HepG2 (cell line): ENCODE data around the gene SPSB2. TPM values are rescaled to one million over a fixed set of nuclear protein-coding genes. Genes with fewer than 3 reads are reported as not detected.

Experiments used
- CEBPZ ChIP-seq: IDR thresholded peaks from 2 replicates; pipeline ENCODE4 v1.6.1; 2012; ENCODE audit warnings: low read length, improper control_type of control experiment
- FOXC1 ChIP-seq: sonication (generic); formaldehyde crosslinking; IDR thresholded peaks from 2 replicates; pipeline ENCODE4 v1.8.0; 2022; ENCODE audit warnings: mild to moderate bottlenecking, missing genetic modification reagents, borderline replicate concordance
- KLF12 ChIP-seq: sonication (generic); formaldehyde crosslinking; IDR thresholded peaks from 2 replicates; pipeline ENCODE4 v1.4.0; 2020; ENCODE audit warnings: missing genetic modification reagents, borderline replicate concordance
- MEIS2 ChIP-seq: sonication (generic); formaldehyde crosslinking; IDR thresholded peaks from 2 replicates; pipeline ENCODE4 v1.9.0; 2021; ENCODE audit warnings: mild to moderate bottlenecking, missing genetic modification reagents
- PAX8 ChIP-seq: sonication (generic); formaldehyde crosslinking; IDR thresholded peaks from 2 replicates; pipeline ENCODE4 v1.8.0; 2022; ENCODE audit warnings: mild to moderate bottlenecking, missing genetic modification reagents, borderline replicate concordance
- RARG ChIP-seq: sonication (generic); formaldehyde crosslinking; IDR thresholded peaks from 2 replicates; pipeline ENCODE4 v1.4.0; 2020; ENCODE audit warnings: low read depth, mild to moderate bottlenecking, missing genetic modification reagents
- SIX4 ChIP-seq: sonication (generic); formaldehyde crosslinking; IDR thresholded peaks from 2 replicates; pipeline ENCODE4 v1.4.0; 2020; ENCODE audit warnings: missing genetic modification reagents
- SP140L ChIP-seq: sonication (generic); formaldehyde crosslinking; IDR thresholded peaks from 2 replicates; pipeline ENCODE4 v1.4.0; 2020; ENCODE audit warnings: missing genetic modification reagents, borderline replicate concordance
- THAP7 ChIP-seq: sonication (generic); formaldehyde crosslinking; IDR thresholded peaks from 2 replicates; pipeline ENCODE4 v1.8.1; 2023; ENCODE audit warnings: mild to moderate bottlenecking, missing genetic modification reagents
- THAP8 ChIP-seq: sonication (generic); formaldehyde crosslinking; IDR thresholded peaks from 2 replicates; pipeline ENCODE4 v1.5.1; 2020; ENCODE audit warnings: missing genetic modification reagents, mild to moderate bottlenecking, borderline replicate concordance
- YY1 ChIP-seq: IDR thresholded peaks from 2 replicates; pipeline ENCODE4 v1.6.1; 2011; ENCODE audit warnings: low read length, low read depth, moderate library complexity, mild to moderate bottlenecking; ENCODE audit not compliant: insufficient read depth, insufficient replicate concordance
- ZNF318 ChIP-seq: sonication (generic); formaldehyde crosslinking; IDR thresholded peaks from 2 replicates; pipeline ENCODE4 v1.4.0; 2020; ENCODE audit warnings: mild to moderate bottlenecking, missing genetic modification reagents
- ZNF512 ChIP-seq: sonication (generic); formaldehyde crosslinking; IDR thresholded peaks from 2 replicates; pipeline ENCODE4 v1.4.0; 2020; ENCODE audit warnings: mild to moderate bottlenecking, missing genetic modification reagents
- polyA plus RNA-seq, 8 experiments: library from polyadenylated mRNA; depleted of rRNA in 3 of 8; stranded (reverse) in 7 of 8; unstranded in 1 of 8; fragments of >200 nt; fragmentation: Illumina TruSeq in 4 of 8; extraction: Trizol in 4 of 8; gene quantifications; 2 replicates each; pipeline versions ENCODE4 v1.2.1 to v1.2.3, GENCODE V29; 2011 to 2016; ENCODE audit warnings: low read depth in 4 of 8, missing spikeins in 1 of 8, mixed read lengths in 1 of 8; ENCODE audit not compliant: insufficient read depth in 1 of 8
- total RNA-seq, 5 experiments: library from RNA; depleted of rRNA; stranded (reverse); fragments of >200 nt; fragmentation: Illumina TruSeq; extraction: Trizol; gene quantifications; 2 replicates each; pipeline ENCODE4 v1.2.3, GENCODE V29; 2016; ENCODE audit warnings: low read depth in 1 of 5

The SPSB2 gene
- total and polyA plus RNA-seq, 2 of the 13 experiments (the other 11 are each of a cell fraction or from before 2014, with no cell fraction given), result 2.0 to 6.2 TPM

GRCh38 chr12:6829536-6830220, 43.4 kb downstream of the SPSB2 start (continued):
- TF ChIP-seq RARG (CRISPR knock-in tag) (no peak), MEIS2 (CRISPR knock-in tag) (peak; percentile 61; the same call in 1 of the 2 replicates), KLF12 (CRISPR knock-in tag) (no peak), THAP8 (CRISPR knock-in tag) (no peak), SIX4 (no peak), YY1 (no peak), ZNF512 (CRISPR knock-in tag) (no peak), THAP7 (CRISPR knock-in tag) (0 out of 2 replicates have a peak, but pooled peaks have one; percentile 48), FOXC1 (CRISPR knock-in tag) (0 out of 2 replicates have a peak, but pooled peaks have one; percentile 76), CEBPZ (no peak), ZNF318 (no peak), PAX8 (CRISPR knock-in tag) (no peak), SP140L (CRISPR knock-in tag) (no peak)
